ENCODE results near the gene MYH15.
A peak's percentile ranks its signal among the peaks of the same experiment; 100 is the strongest.

- peak; percentile 17 to 56 (median 48) for TF ChIP-seq CTCF (IDR thresholded peaks at IDR 0.05)
- TF ChIP-seq POLR2A (IDR thresholded peaks at IDR 0.05), result no peak
- no peak for TF ChIP-seq POLR2AphosphoS5 (IDR thresholded peaks at IDR 0.05)
- no peak for TF ChIP-seq EP300 (IDR thresholded peaks at IDR 0.05)
These were observed 20.6 kb downstream of the MYH15 start for GRCh38 chr3:108489776-108490175.
